K562 (cell line): ENCODE measurements around the gene PARD3B. TPM values are rescaled to one million over a fixed set of nuclear protein-coding genes. Genes with fewer than 3 reads are reported as not detected.

ENCODE experiments used
- ATAC-seq: fragments of 200-7000 bp; cut with Tn5 transposase; 3 replicates; pipeline ENCODE4 v1.9.1; 2020; ENCODE audit warnings: moderate library complexity
- BruUV-seq: library from RNA; stranded (reverse); fragments of 400-500 nt; replicated peaks from 2 replicates; lab custom pipeline; 2021; lab: Mats Ljungman, UMichigan
- CTCF ChIA-PET: fragments of 300-600 bp; formaldehyde crosslinking; extraction: SDS; loops from one replicate; lab custom pipeline; 2021; ENCODE audit warnings: low intra/inter-chr PET ratio; lab: Yijun Ruan, JAX
- POLR2A ChIA-PET: fragments of 300-600, 350-650 bp; sonication (Branson Sonifier 250); formaldehyde crosslinking; extraction: SDS; loops from one replicate; lab custom pipeline; 2021; ENCODE audit warnings: antibody characterized with exemption, inconsistent platforms; lab: Yijun Ruan, JAX
- DNase-seq, 4 experiments: peaks; one replicate each; pipeline versions ENCODE4 v3.0.0 to v3.0.0-alpha.2; 2011 to 2018; ENCODE audit warnings: low spot score in 3 of 4, mixed read lengths in 3 of 4; ENCODE audit errors: extremely low read depth in 1 of 4
- FAIRE-seq: peaks from 2 replicates; lab custom pipeline; 2011; peaks lifted over from hg19 to GRCh38; lab: Jason Lieb, UNC
- H2AFZ ChIP-seq: 2 replicates; pipeline ENCODE4 v1.6.0; 2011; ENCODE audit warnings: low read depth, low read length, control low read depth, inconsistent platforms
- H3K27ac ChIP-seq: fragments of 200-600 bp; 3 replicates; pipeline ENCODE4 v1.8.0; 2011; ENCODE audit warnings: low read depth, mild to moderate bottlenecking, control low read depth, inconsistent platforms, low read length, moderate library complexity, mixed read lengths; ENCODE audit errors: extremely low read depth
- H3K27me3 ChIP-seq, 2 experiments: fragments of 300-600 bp in 1 of 2; 2 replicates in 1 of 2; 3 replicates in 1 of 2; pipeline versions ENCODE4 v1.6.0 to v1.8.0; 2011; ENCODE audit warnings: inconsistent platforms in 2 of 2, low read length in 2 of 2, mild to moderate bottlenecking in 1 of 2, mixed read lengths in 1 of 2, moderate library complexity in 1 of 2; ENCODE audit not compliant: control insufficient read depth in 2 of 2, insufficient read depth in 2 of 2
- H3K36me3 ChIP-seq: fragments of 300-600 bp; 3 replicates; pipeline ENCODE4 v1.8.0; 2011; ENCODE audit warnings: mild to moderate bottlenecking, low read length, inconsistent platforms; ENCODE audit not compliant: control insufficient read depth, insufficient read depth
- H3K4me1 ChIP-seq, 2 experiments: fragments of 200-600 bp in 1 of 2; replicated peaks in 1 of 2; 2 replicates in 1 of 2; 3 replicates in 1 of 2; pipeline versions ENCODE4 v1.5.1 to v1.8.0; 2011; ENCODE audit warnings: inconsistent platforms in 2 of 2, low read length in 2 of 2, mild to moderate bottlenecking in 1 of 2, mixed read lengths in 1 of 2, moderate library complexity in 1 of 2; ENCODE audit not compliant: control insufficient read depth in 2 of 2, insufficient read depth in 2 of 2
- H3K4me2 ChIP-seq: 2 replicates; pipeline ENCODE4 v1.6.1; 2011; ENCODE audit warnings: low read length, control low read depth, inconsistent platforms, mixed read lengths; ENCODE audit not compliant: insufficient read depth
- H3K4me3 ChIP-seq: fragments of 200-600 bp; sonication (generic), shearing (Covaris generic); 2 replicates; pipeline ENCODE4 v1.5.1; 2016; ENCODE audit warnings: control low read depth, inconsistent platforms
- H3K79me2 ChIP-seq: fragments of 200-600 bp; 3 replicates; pipeline ENCODE4 v1.8.0; 2011; ENCODE audit warnings: low read length, inconsistent platforms; ENCODE audit not compliant: control insufficient read depth, insufficient read depth
- H3K9ac ChIP-seq, 2 experiments: 2 replicates each; pipeline versions ENCODE4 v1.6.0 to v1.6.1; 2011; ENCODE audit warnings: low read depth in 2 of 2, low read length in 2 of 2, control low read depth in 1 of 2, inconsistent platforms in 1 of 2, mild to moderate bottlenecking in 1 of 2, mixed read lengths in 1 of 2; ENCODE audit not compliant: insufficient read depth in 1 of 2
- H3K9me1 ChIP-seq: one replicate; pipeline ENCODE4 v1.6.0; 2011; ENCODE audit warnings: inconsistent platforms, mild to moderate bottlenecking, low read length, moderate library complexity; ENCODE audit not compliant: control insufficient read depth, insufficient read depth
- H3K9me3 ChIP-seq: replicated peaks from 2 replicates; pipeline ENCODE4 v1.5.1; 2011; ENCODE audit warnings: low read depth, low read length, inconsistent platforms; ENCODE audit not compliant: control insufficient read depth, insufficient read depth
- H4K20me1 ChIP-seq: replicated peaks from 2 replicates; pipeline ENCODE4 v1.6.1; 2011; ENCODE audit warnings: low read length, inconsistent platforms, mixed read lengths; ENCODE audit not compliant: control insufficient read depth, insufficient read depth
- FOXA3 ChIP-seq, 2 experiments: fragments of 450-650 bp in 1 of 2; sonication (generic) in 1 of 2; formaldehyde crosslinking; IDR thresholded peaks in 1 of 2; conservative IDR thresholded peaks in 1 of 2; 2 replicates each; pipeline versions ENCODE4 v1.4.0 to v1.8.0; 2020 to 2022; ENCODE audit warnings: mild to moderate bottlenecking in 2 of 2, missing genetic modification reagents in 1 of 2
- PHF8 ChIP-seq: fragments of 200-600 bp; sonication (generic); IDR thresholded peaks from 2 replicates; pipeline ENCODE4 v1.6.1; 2012; ENCODE audit warnings: mixed run types, mild to moderate bottlenecking, inconsistent platforms, low read length, moderate library complexity, borderline replicate concordance
- RCOR1 ChIP-seq, 2 experiments: IDR thresholded peaks; 2 replicates each; pipeline ENCODE4 v1.6.1; 2012; ENCODE audit warnings: low read depth in 2 of 2, low read length in 2 of 2, borderline replicate concordance in 1 of 2, improper control_type of control experiment in 1 of 2
- WGBS: fragments of 100-300 bp; shearing (Covaris generic); methylation state at CpG from one replicate; pipeline ENCODE4 v1.1.6; 2016; ENCODE audit warnings: low coverage, mixed read lengths; ENCODE audit not compliant: insufficient coverage; ENCODE audit errors: missing lambda C conversion rate; 5-methylcytosine and 5-hydroxymethylcytosine counted together
- in situ Hi-C: fragments of 300-500 bp; cut with MboI; formaldehyde crosslinking; loops from 4 replicates; pipeline ENCODE4 v1.15.0; 2018; ENCODE audit warnings: inconsistent platforms, mixed read lengths
- intact Hi-C: fragments of 100-400 bp; cut with micrococcal nuclease; formaldehyde crosslinking; loops from 2 replicates; pipeline ENCODE4 v1.14.2; 2022
- polyA plus RNA-seq, 8 experiments: library from polyadenylated mRNA; depleted of rRNA in 4 of 8; stranded (reverse) in 5 of 8; unstranded in 3 of 8; fragments of >200 nt; fragmentation: Nextera tagmentation in 2 of 8; fragmentation: Illumina TruSeq in 1 of 8; extraction: Ambion mirVana in 2 of 8; extraction: Trizol in 1 of 8; gene quantifications; 2 replicates each; pipeline versions ENCODE4 v1.2.1 to v1.2.3, GENCODE V29; 2011 to 2014; ENCODE audit warnings: inconsistent platforms in 1 of 8, missing spikeins in 1 of 8
- total RNA-seq, 7 experiments: library from RNA; depleted of rRNA in 6 of 7; stranded (reverse); fragments of >200 nt in 6 of 7; fragmentation: Illumina TruSeq in 2 of 7; extraction: Trizol in 2 of 7; gene quantifications; 2 replicates each; pipeline versions ENCODE4 v1.2.1 to v1.2.3, GENCODE V29; 2011 to 2021; ENCODE audit warnings: low replicate concordance in 1 of 7
- TF ChIP-seq, protein P1 (sequence below): sonication (generic); formaldehyde crosslinking; IDR thresholded peaks from 2 replicates; pipeline ENCODE4 v1.8.1; 2023; ENCODE audit warnings: mild to moderate bottlenecking, missing genetic modification reagents

PARD3B gene
- total and polyA plus RNA-seq, 9 of the 15 experiments (the other 6 are each of a cell fraction or from before 2014, with no cell fraction given), result 0.15 to 3.0 (median 1.1) TPM

DNA sequence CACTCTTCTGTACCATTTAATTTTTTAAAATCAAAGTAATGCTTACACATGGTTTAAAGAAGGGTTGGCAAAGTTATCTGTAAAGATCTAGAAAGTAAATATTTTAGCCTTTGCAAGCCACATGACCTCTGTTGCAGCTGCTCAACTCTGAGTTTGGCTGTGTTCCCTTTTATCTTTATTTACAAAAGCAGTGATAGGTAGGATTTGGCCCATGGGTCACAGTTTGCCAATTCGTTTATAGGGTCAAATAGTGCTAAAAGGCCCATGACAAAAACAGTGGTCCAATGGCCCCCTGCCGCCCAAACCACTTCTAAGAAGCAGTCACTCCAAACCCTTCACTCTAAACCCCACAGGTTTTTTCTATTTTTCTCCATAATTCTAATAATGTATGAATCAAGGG is 124.8 kb downstream of the PARD3B start:
- H3K4me1 ChIP-seq, result no peaks in the 10 kb centered on the region; a peak in 1 of 5 replicates
- ChIA-PET CTCF (no interaction called here), POLR2A (no interaction called here)
- no peaks in the 10 kb centered on the region for H3K36me3 ChIP-seq
- no peak overlapping the region for H3K27ac ChIP-seq
- FAIRE-seq (no peak), DNase-seq (no peak), ATAC-seq (no peak)
- no TSS peak for BruUV-seq
- H3K9me3 ChIP-seq, result no peaks in the 10 kb centered on the region
- H3K9ac ChIP-seq, result no peak overlapping the region
- no peaks in the 10 kb centered on the region; a peak in 1 of 5 replicates for H3K27me3 ChIP-seq
- in situ Hi-C loops (no loop called here), intact Hi-C loops (no loop called here)
- H4K20me1 ChIP-seq, result no peaks in the 10 kb centered on the region
- 40% methylated on average over 2 of the region's 2 CpGs for WGBS
- no peaks in the 10 kb centered on the region for H3K9me1 ChIP-seq
- no peaks in the 10 kb centered on the region for H3K79me2 ChIP-seq
- no peak overlapping the region for H3K4me3 ChIP-seq
- TF ChIP-seq RCOR1 (IDR thresholded peaks at IDR 0.05; ENCODE audit: borderline replicate concordance in 1 of 2, low read depth in 2 of 2, low read length in 2 of 2), result 0 out of 4 replicates have a peak, but pooled peaks of 1 of the 2 experiments have one; percentile 15
- no peak for TF ChIP-seq PHF8
- TF ChIP-seq, protein P1, sequence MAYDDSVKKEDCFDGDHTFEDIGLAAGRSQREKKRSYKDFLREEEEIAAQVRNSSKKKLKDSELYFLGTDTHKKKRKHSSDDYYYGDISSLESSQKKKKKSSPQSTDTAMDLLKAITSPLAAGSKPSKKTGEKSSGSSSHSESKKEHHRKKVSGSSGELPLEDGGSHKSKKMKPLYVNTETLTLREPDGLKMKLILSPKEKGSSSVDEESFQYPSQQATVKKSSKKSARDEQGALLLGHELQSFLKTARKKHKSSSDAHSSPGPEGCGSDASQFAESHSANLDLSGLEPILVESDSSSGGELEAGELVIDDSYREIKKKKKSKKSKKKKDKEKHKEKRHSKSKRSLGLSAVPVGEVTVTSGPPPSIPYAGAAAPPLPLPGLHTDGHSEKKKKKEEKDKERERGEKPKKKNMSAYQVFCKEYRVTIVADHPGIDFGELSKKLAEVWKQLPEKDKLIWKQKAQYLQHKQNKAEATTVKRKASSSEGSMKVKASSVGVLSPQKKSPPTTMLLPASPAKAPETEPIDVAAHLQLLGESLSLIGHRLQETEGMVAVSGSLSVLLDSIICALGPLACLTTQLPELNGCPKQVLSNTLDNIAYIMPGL (CRISPR knock-in tag), result no peak
- peak in 1 of 2 experiments; percentile 65; a peak in 1 of 4 replicates for TF ChIP-seq FOXA3 (CRISPR knock-in tag; conservative IDR thresholded peaks at IDR 0.05 in 1 of 2, IDR thresholded peaks at IDR 0.05 in 1 of 2)
- H3K4me2 ChIP-seq, result no peak overlapping the region
- no peak overlapping the region for H2AFZ ChIP-seq
